CD4-positive, CD25-positive, alpha-beta regulatory T cell (primary cell): ENCODE data around the gene CALB2. TPM values are rescaled to one million over a fixed set of nuclear protein-coding genes. Genes with fewer than 3 reads are reported as not detected.
"Not testable (repeated sequence)": the region's sequence is repeated elsewhere in the genome, so short reads cannot be mapped to it uniquely, and the experiment has no call there.

Experiments
- ATAC-seq, 2 donors: fragments of 150-1000 bp; cut with Tn5 transposase; one replicate each; pipeline ENCODE4 v1.10.0; 2021; ENCODE audit warnings: low read depth in 2 of 2, moderate number of reproducible peaks in 2 of 2, moderate library complexity in 1 of 2
- DNase-seq, 3 donors: peaks; one replicate each; pipeline versions ENCODE4 v3.0.0 to v3.0.0-alpha.2; 2012 to 2022; ENCODE audit warnings: mixed read lengths in 1 of 3
- H3K27ac ChIP-seq: one replicate; pipeline ENCODE4 v1.7.0; 2013; ENCODE audit warnings: mild to moderate bottlenecking, low read length; ENCODE audit not compliant: insufficient read depth, poor library complexity, severe bottlenecking
- H3K27me3 ChIP-seq: one replicate; pipeline ENCODE4 v1.7.0; 2013; ENCODE audit warnings: low read length; ENCODE audit not compliant: control insufficient read depth, insufficient read depth
- H3K36me3 ChIP-seq: one replicate; pipeline ENCODE4 v1.7.0; 2013; ENCODE audit warnings: mild to moderate bottlenecking, low read length, moderate library complexity; ENCODE audit not compliant: control insufficient read depth, insufficient read depth
- H3K4me1 ChIP-seq: 2 replicates; pipeline ENCODE4 v1.7.0; 2013; ENCODE audit warnings: mild to moderate bottlenecking, low read length; ENCODE audit not compliant: insufficient read depth, control insufficient read depth, poor library complexity, severe bottlenecking
- H3K4me3 ChIP-seq: one replicate; pipeline ENCODE4 v1.7.0; 2013; ENCODE audit warnings: low read depth, mild to moderate bottlenecking, low read length, moderate library complexity
- H3K9me3 ChIP-seq, 2 experiments: 1 replicate in 1 of 2; 2 replicates in 1 of 2; pipeline ENCODE4 v1.7.0; 2013; ENCODE audit warnings: low read length in 2 of 2, mild to moderate bottlenecking in 1 of 2, moderate library complexity in 1 of 2; ENCODE audit not compliant: control insufficient read depth in 2 of 2
- H3K27ac Mint-ChIP-seq, 3 donors: one replicate each; pipeline ENCODE4 v1.8.0; 2020 to 2022; ENCODE audit warnings: mild to moderate bottlenecking in 3 of 3, mixed read lengths in 3 of 3, moderate library complexity in 2 of 3
- H3K27me3 Mint-ChIP-seq: one replicate; pipeline ENCODE4 v1.8.0; 2022; ENCODE audit warnings: mild to moderate bottlenecking, mixed read lengths
- H3K36me3 Mint-ChIP-seq: one replicate; pipeline ENCODE4 v1.8.0; 2020; ENCODE audit warnings: mixed read lengths
- H3K4me1 Mint-ChIP-seq, 4 donors: one replicate each; pipeline ENCODE4 v1.8.0; 2020 to 2022; ENCODE audit warnings: mixed read lengths in 4 of 4, mild to moderate bottlenecking in 1 of 4
- H3K4me3 Mint-ChIP-seq, 4 donors: one replicate each; pipeline ENCODE4 v1.8.0; 2020 to 2022; ENCODE audit warnings: mild to moderate bottlenecking in 4 of 4, mixed read lengths in 4 of 4, moderate library complexity in 3 of 4
- H3K9me3 Mint-ChIP-seq, 7 donors: one replicate each; pipeline ENCODE4 v1.8.0; 2020 to 2022; ENCODE audit warnings: mixed read lengths in 7 of 7, mild to moderate bottlenecking in 3 of 7, moderate library complexity in 2 of 7
- polyA plus RNA-seq, 4 donors: library from polyadenylated mRNA; unstranded; fragments of 300-500 nt; fragmentation: Illumina TruSeq; gene quantifications; one replicate each; pipeline ENCODE4 v1.2.3, GENCODE V29; 2021
- total RNA-seq: library from RNA; stranded (reverse); gene quantifications from one replicate; pipeline ENCODE4 v1.2.3, GENCODE V29; 2022

The CALB2 gene
- total and polyA plus RNA-seq, 5 donors from 2014 or later, result not detected

GRCh38 chr16:71354156-71354555 lies 4.4 kb upstream of the CALB2 start:
- H3K27me3 Mint-ChIP-seq, result peaks cover 5% of the 10 kb centered on the region
- no peak for ATAC-seq

GRCh38 chr16:71356051-71356740 lies 2.3 kb upstream of the CALB2 start:
- no peak for ATAC-seq
- Histone ChIP-seq H3K9me3 (no peaks in the 10 kb centered on the region), H3K27ac (no peak overlapping the region), H3K4me3 (no peak overlapping the region), H3K4me1 (peaks cover 8% of the 10 kb centered on the region), H3K27me3 (no peaks in the 10 kb centered on the region), H3K36me3 (no peaks in the 10 kb centered on the region)
- no peak overlapping the region for H3K27ac Mint-ChIP-seq
- peaks cover 17% of the 10 kb centered on the region for H3K27me3 Mint-ChIP-seq
- no peaks in the 10 kb centered on the region for H3K36me3 Mint-ChIP-seq
- no peaks in the 10 kb centered on the region for H3K9me3 Mint-ChIP-seq
- no peak for DNase-seq
- H3K4me3 Mint-ChIP-seq, result no peak overlapping the region
- peaks cover 0 to 6% (median 2%) of the 10 kb centered on the region in 4 donors for H3K4me1 Mint-ChIP-seq

More at GRCh38 chr16:71354156-71354555, 4.4 kb upstream of the CALB2 start:
- Histone ChIP-seq H3K27me3 (no peaks in the 10 kb centered on the region), H3K27ac (no peak overlapping the region), H3K9me3 (no peaks in the 10 kb centered on the region), H3K36me3 (no peaks in the 10 kb centered on the region), H3K4me3 (no peak overlapping the region), H3K4me1 (peaks cover 8% of the 10 kb centered on the region)
- Mint-ChIP-seq H3K9me3 (no peaks in the 10 kb centered on the region), H3K4me1 (peaks cover 0 to 4% (median 2%) of the 10 kb centered on the region in 4 donors), H3K4me3 (no peak overlapping the region), H3K27ac (no peak overlapping the region), H3K36me3 (no peaks in the 10 kb centered on the region)
- no peak for DNase-seq

GRCh38 chr16:71356936-71357335 lies 1.6 kb upstream of the CALB2 start:
- H3K36me3 Mint-ChIP-seq, H3K9me3 ChIP-seq, H3K36me3 ChIP-seq, ATAC-seq, H3K9me3 Mint-ChIP-seq, H3K27me3 ChIP-seq, H3K4me3 Mint-ChIP-seq, H3K27ac ChIP-seq, H3K27ac Mint-ChIP-seq, H3K4me1 Mint-ChIP-seq, DNase-seq, H3K4me3 ChIP-seq, H3K4me1 ChIP-seq: not testable (repeated sequence)
- peaks cover 17% of the 10 kb centered on the region for H3K27me3 Mint-ChIP-seq

GRCh38 chr16:71357681-71358080 lies 842 bp upstream of the CALB2 start:
- Mint-ChIP-seq H3K4me3 (no peak overlapping the region), H3K27ac (no peak overlapping the region), H3K9me3 (no peaks in the 10 kb centered on the region), H3K4me1 (peaks cover 0 to 6% (median 2%) of the 10 kb centered on the region in 4 donors), H3K27me3 (peaks cover 17% of the 10 kb centered on the region), H3K36me3 (no peaks in the 10 kb centered on the region)
- Histone ChIP-seq H3K27ac (no peak overlapping the region), H3K4me3 (no peak overlapping the region), H3K36me3 (no peaks in the 10 kb centered on the region), H3K27me3 (no peaks in the 10 kb centered on the region), H3K4me1 (peaks cover 8% of the 10 kb centered on the region), H3K9me3 (no peaks in the 10 kb centered on the region)
- DNase-seq, result no peak
- no peak for ATAC-seq

GRCh38 chr16:71359431-71359830 lies 908 bp downstream of the CALB2 start:
- Histone ChIP-seq H3K27me3 (no peaks in the 10 kb centered on the region), H3K4me3 (no peak overlapping the region)
- no peaks in the 10 kb centered on the region for H3K36me3 Mint-ChIP-seq

GRCh38 chr16:71360378-71360777 lies 1.9 kb downstream of the CALB2 start:
- Histone ChIP-seq H3K27ac (no peak overlapping the region), H3K4me1 (peaks cover 8% of the 10 kb centered on the region), H3K36me3 (no peaks in the 10 kb centered on the region), H3K4me3 (no peak overlapping the region), H3K9me3 (no peaks in the 10 kb centered on the region), H3K27me3 (no peaks in the 10 kb centered on the region)
- no peaks in the 10 kb centered on the region for H3K9me3 Mint-ChIP-seq
- no peaks in the 10 kb centered on the region for H3K36me3 Mint-ChIP-seq
- H3K27me3 Mint-ChIP-seq, result peaks cover 25% of the 10 kb centered on the region
- H3K4me3 Mint-ChIP-seq, result no peak overlapping the region
- ATAC-seq, result no peak
- no peak for DNase-seq
- no peak overlapping the region for H3K27ac Mint-ChIP-seq
- H3K4me1 Mint-ChIP-seq, result peaks cover 0 to 6% (median 2%) of the 10 kb centered on the region in 4 donors

More at GRCh38 chr16:71359431-71359830, 908 bp downstream of the CALB2 start:
- no peaks in the 10 kb centered on the region for H3K9me3 ChIP-seq
- H3K4me3 Mint-ChIP-seq, result no peak overlapping the region
- H3K9me3 Mint-ChIP-seq, result no peaks in the 10 kb centered on the region
- H3K27ac ChIP-seq, result no peak overlapping the region
- H3K27ac Mint-ChIP-seq, result no peak overlapping the region
- peaks cover 24% of the 10 kb centered on the region for H3K27me3 Mint-ChIP-seq
- H3K4me1 Mint-ChIP-seq, result peaks cover 0 to 6% (median 2%) of the 10 kb centered on the region in 4 donors
- peaks cover 8% of the 10 kb centered on the region for H3K4me1 ChIP-seq
- no peaks in the 10 kb centered on the region for H3K36me3 ChIP-seq
- ATAC-seq (no peak), DNase-seq (no peak)

- Histone ChIP-seq H3K36me3 (no peaks in the 10 kb centered on the region), H3K4me3 (no peak overlapping the region), H3K27me3 (no peaks in the 10 kb centered on the region), H3K4me1 (no peaks in the 10 kb centered on the region), H3K9me3 (no peaks in the 10 kb centered on the region), H3K27ac (no peak overlapping the region)
- Mint-ChIP-seq H3K4me3 (no peak overlapping the region), H3K9me3 (no peaks in the 10 kb centered on the region), H3K4me1 (peaks cover 0 to 6% (median 0%) of the 10 kb centered on the region in 4 donors), H3K36me3 (no peaks in the 10 kb centered on the region), H3K27ac (no peak overlapping the region), H3K27me3 (peaks cover 20% of the 10 kb centered on the region)
- DNase-seq (no peak), ATAC-seq (no peak)
Measured at GRCh38 chr16:71364133-71364681, 5.7 kb downstream of the CALB2 start.

- H3K27me3 Mint-ChIP-seq, result peaks cover 13% of the 10 kb centered on the region
- H3K27me3 ChIP-seq, result no peaks in the 10 kb centered on the region
- no peaks in the 10 kb centered on the region for H3K9me3 Mint-ChIP-seq
Measured at GRCh38 chr16:71365021-71365420, 6.5 kb downstream of the CALB2 start.

More at GRCh38 chr16:71365021-71365420, 6.5 kb downstream of the CALB2 start:
- H3K4me1 Mint-ChIP-seq, result peaks cover 0 to 4% (median 0%) of the 10 kb centered on the region in 4 donors
- no peaks in the 10 kb centered on the region for H3K4me1 ChIP-seq
- H3K27ac Mint-ChIP-seq, result no peak overlapping the region
- H3K36me3 ChIP-seq, result no peaks in the 10 kb centered on the region
- no peaks in the 10 kb centered on the region for H3K36me3 Mint-ChIP-seq
- H3K4me3 Mint-ChIP-seq, result no peak overlapping the region
- H3K4me3 ChIP-seq, result no peak overlapping the region
- ATAC-seq (no peak), DNase-seq (no peak)
- no peak overlapping the region for H3K27ac ChIP-seq
- H3K9me3 ChIP-seq, result no peaks in the 10 kb centered on the region
